HG02571 (cell line): Measurements from ENCODE around the gene DUSP18.
A peak's percentile ranks its signal among the peaks of the same experiment; 100 is the strongest.
"Not testable (repeated sequence)": the region's sequence is repeated elsewhere in the genome, so short reads cannot be mapped to it uniquely, and the experiment has no call there.

Source experiments
- ATAC-seq: cut with Tn5 transposase; IDR thresholded peaks from one replicate; pipeline ENCODE4 v1.9.1; 2021; ENCODE audit warnings: mild to moderate bottlenecking, moderate library complexity; ENCODE audit not compliant: unreplicated experiment

The DUSP18 gene

GRCh38 chr22:30679895-30680690 lies 12.4 kb upstream of the DUSP18 start:
- ATAC-seq, result not testable (repeated sequence)

- not testable (repeated sequence) for ATAC-seq
Measured at GRCh38 chr22:30676565-30676964, 8.9 kb upstream of the DUSP18 start.

- no peak for ATAC-seq
Measured at GRCh38 chr22:30675436-30675835, 7.8 kb upstream of the DUSP18 start.

DNA sequence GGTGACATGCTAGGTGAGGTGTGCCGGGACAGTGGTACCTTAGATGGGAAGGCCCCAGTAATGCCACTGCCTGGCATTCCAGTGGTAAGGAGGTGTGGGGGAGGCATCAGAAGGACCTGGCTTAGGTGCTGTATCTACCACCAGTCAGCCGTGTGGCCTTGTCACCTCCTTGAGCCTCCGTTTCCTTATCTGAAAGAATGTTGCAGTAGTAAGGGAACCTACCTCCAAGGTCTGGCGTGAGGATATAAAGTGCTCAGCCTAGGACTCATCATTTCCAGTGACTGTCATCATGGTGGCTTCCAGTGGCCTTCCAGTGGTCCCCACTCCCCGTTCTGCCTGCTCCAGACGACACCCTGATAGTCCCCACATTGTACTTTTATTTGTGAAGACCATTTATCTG lies 6.8 kb upstream of the DUSP18 start:
- no peak for ATAC-seq

- ATAC-seq, result no peak
Measured at GRCh38 chr22:30673136-30673535, 5.5 kb upstream of the DUSP18 start.

DNA sequence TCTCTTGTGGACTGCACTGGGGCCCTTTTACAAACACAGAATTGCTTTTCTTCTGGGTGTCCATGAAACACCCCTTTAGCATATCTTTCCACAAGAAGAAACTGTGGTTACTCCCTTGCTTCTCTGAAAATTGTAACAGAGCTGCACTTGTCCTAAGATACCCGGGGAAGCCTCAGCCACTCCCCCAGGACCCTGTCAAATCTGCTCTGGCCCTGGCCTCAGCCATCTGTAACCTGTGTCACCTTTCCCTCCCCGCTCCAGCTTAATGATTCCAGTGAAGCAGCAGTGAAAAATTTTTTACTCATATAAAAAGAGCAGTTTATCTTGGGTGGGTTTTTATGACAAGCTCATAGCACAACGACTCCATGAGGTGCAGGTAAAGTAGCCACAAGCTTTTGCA lies 3.4 kb upstream of the DUSP18 start:
- ATAC-seq, result no peak

DNA sequence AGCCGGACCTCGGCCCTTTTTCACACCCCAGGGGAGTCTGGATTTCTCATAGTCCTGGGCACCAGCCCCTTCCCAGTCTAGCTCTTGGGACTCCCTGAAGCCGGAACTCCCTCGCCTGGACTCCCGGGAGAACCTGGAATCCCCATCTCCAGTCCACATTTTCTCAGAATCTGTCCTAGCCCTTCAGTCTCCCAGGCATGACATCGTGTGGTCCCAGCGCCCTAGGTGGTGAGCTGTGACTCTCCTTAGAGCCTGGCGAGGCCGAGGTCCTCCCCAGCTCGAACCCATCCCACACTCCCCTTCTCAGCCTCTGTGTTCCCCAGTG lies 673 bp upstream of the DUSP18 start:
- peak; percentile 6 for ATAC-seq

GRCh38 chr22:30667107-30667493 lies 575 bp downstream of the DUSP18 start:
- no peak for ATAC-seq

DNA sequence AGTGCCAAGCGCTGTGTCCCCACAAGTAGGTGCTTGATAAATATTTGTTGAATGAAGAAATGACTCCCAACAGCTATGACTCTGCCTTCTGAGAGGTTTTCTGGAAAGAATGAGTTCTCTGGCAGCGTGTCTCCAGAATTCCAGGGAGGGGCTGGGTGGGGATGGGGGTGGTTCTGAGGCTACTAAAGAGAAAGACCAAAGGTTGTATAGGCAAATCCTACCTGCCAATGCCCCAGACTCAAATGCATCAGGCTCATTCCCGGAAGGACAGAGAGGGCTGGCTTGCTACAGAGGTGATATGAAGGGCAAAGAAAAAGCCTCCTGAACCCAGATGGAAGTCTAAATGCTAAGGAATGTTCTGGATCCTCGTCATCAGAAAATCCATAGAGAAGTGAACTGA lies 1.9 kb downstream of the DUSP18 start:
- no peak for ATAC-seq

DNA sequence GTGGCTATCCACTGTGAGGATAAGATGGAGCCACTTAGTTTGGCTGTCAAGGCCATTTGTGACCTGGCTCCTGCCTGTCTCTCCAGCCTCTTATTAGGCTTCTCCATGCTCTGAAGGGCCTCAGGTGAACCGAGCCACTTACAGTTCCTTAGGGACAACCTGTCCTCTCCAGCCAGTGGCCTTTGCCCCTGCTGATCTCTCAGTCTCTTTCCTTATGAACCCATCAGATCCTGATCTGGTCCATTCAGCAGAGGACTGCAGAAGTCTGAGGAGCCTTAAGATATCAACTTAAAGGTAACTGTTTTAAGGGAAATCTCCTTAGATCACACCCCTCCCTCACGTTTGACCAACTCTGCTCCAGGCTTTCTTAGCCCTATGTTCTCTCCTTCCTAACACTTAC lies 2.4 kb downstream of the DUSP18 start:
- ATAC-seq, result no peak

GRCh38 chr22:30664798-30665197 lies 2.9 kb downstream of the DUSP18 start:
- no peak for ATAC-seq

GRCh38 chr22:30662040-30662439 lies 5.6 kb downstream of the DUSP18 start:
- ATAC-seq, result no peak

- no peak for ATAC-seq
Measured at GRCh38 chr22:30655532-30655931, 12.1 kb downstream of the DUSP18 start.

DNA sequence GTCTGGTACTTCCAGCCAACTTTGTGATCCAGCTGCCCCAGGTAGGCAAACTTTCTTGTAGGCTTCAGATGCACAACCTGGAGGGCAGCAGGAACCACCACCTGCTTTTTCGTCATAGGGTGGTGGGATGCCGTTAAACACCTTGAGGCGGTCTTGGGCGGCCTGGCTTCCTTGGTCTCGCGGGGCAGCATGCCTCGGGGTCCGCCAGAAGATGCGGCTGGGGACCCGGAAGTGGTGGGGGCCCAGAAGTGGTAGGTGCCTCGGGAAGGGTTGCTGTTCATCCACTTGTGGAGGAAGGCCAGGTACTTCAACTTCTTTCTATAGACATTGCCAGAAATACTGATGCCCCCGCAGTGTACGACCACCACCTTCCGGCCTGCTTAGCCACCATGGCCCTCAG lies 13.3 kb downstream of the DUSP18 start:
- ATAC-seq, result no peak

DNA sequence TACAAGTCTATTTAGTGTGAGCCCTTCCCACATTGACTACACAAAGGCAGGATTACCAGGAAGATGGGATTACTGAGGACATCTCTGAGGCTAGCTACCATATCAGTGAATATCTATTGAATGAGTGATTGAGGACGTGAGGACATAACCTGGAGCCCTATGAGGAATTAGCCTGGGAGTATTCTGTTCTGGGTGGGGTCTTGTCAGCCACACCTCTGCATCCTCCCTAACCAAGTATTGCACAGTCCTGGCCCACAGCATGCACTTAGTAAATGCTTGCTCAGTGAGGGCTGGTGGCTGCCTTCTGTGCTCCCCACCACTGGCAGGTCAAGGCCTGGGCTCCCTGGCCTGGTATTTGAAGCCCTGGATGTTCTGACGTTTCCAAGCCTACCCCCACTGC lies 14.8 kb downstream of the DUSP18 start:
- ATAC-seq, result no peak

- ATAC-seq, result no peak
Measured at GRCh38 chr22:30650508-30651116, 17.1 kb downstream of the DUSP18 start.

GRCh38 chr22:30649430-30650007 lies 18.2 kb downstream of the DUSP18 start:
- no peak for ATAC-seq

GRCh38 chr22:30648825-30649224 lies 18.9 kb downstream of the DUSP18 start:
- ATAC-seq, result no peak

DNA sequence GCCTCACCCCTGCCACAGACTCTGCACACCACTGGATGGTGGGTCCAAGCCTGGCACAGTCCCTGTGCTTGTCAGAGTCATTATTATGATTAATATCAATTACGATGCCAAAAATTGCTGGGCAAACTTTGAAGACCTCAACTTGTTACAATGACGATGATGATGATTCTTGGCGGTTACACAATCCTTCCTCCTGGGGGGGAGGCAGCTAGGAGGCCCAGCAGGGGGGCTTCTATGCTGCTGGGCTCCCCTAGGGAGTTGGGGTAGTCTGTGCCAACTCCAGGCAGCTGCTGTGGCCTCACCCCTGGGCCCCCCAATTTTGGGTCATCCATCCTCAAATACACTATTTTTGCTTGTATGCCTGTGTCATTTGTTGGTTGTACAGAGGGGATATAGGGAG lies 20.1 kb downstream of the DUSP18 start:
- no peak for ATAC-seq

- ATAC-seq, result no peak
Measured at GRCh38 chr22:30646518-30647160, 21.0 kb downstream of the DUSP18 start.

DNA sequence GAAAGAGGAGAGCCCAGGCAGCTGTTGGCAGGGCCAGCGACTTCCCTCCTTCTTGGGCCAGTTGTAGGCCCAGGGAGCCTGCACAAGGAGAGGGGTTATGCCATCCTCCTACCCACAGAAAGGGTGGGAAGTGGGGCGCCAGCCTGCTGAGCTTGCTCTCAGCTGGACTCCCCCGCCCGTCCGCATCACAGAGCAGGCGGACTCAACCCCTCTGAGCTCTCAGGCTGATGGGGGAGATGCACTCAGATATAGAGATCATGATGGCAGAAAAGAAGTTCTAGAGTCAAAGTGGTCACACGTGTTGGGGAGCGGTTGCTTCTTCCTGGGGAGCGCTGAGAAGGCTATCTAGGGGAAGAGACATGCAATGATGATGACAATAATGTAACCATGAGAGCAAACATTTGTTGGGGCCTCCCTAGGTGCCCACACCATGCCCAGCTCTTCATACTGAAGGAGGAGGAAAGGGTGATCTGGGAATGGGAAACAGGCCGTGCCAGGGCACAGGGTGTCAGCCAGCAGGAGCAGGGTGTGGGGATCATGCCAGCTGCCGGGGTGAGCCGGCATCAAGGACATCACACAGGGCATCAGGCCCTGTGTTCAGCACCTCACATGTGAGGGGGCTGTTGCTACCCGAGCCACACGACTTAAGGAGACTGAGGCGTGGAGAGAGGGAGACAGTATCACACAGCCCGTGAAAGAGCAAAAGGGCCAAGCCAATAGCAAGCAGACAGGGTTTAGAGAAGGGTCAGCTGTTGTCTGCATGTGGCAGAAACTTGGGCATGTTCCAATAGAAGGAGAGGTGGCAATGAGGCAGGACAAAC lies 24.4 kb downstream of the DUSP18 start:
- no peak for ATAC-seq
